ENCODE measurements around the gene EIF2A. TPM values are rescaled to one million over a fixed set of nuclear protein-coding genes. Genes with fewer than 3 reads are reported as not detected.

The EIF2A gene
- total and polyA plus RNA-seq, 9 of the 15 experiments (the other 6 are each of a cell fraction or from before 2014, with no cell fraction given), result 106 to 192 (median 168) TPM

DNA sequence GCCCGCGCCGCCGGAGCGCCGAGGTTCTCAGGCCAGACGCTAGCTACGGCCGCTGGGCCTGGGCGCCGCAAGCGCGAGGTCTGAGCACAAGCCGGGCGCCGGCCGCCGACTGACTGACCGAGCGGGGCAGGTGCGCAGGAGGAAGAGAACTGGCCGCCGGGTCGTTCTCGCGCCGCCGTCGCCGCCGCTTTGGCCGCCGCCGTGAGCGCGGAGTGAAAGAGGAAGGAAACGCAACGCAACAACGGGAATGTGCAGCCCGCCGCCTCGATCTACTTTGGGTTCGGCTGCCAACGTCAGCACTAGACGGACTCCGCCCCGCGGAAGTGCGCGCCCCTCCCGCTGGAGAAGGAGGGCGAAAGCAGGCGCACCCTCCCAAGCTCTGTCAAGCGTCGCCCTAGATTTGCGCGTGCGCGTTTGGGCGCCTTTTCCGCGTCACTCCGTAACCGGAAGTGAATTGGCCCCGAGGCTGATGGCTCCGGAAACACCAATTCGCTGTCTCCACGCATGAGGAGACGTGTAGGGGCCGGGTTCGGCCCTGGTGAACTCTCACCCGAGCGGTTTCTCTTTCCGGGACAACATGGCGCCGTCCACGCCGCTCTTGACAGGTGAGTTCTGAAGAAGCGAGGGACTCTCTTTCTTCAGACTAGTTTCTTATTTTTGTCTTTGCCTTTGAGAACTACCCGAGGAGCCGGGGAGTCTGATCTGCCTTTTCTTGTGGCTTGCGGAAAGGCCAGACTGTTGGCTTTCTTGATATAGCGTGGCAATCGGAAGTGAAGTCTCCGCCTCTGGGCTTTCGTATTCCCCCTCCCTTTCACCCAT, at the start of gene EIF2A, which contains the start of gene SERP1 (continued):
- no peak for TF ChIP-seq HNRNPK (IDR thresholded peaks at IDR 0.05; ENCODE audit: low read depth, low read length, poor library complexity, severe bottlenecking)
- no peak for TF ChIP-seq POLR3A (IDR thresholded peaks at IDR 0.05; ENCODE audit: borderline replicate concordance, extremely low read depth, insufficient read depth, insufficient read length)
- TF ChIP-seq TARDBP (IDR thresholded peaks at IDR 0.05), result peak; percentile 16; the same call in 1 of the 2 replicates
- no peak for TF ChIP-seq CREB5 (CRISPR knock-in tag; IDR thresholded peaks at IDR 0.05)
- no peak for TF ChIP-seq CBFA2T3 (IDR thresholded peaks at IDR 0.05)
- TF ChIP-seq, protein P1, sequence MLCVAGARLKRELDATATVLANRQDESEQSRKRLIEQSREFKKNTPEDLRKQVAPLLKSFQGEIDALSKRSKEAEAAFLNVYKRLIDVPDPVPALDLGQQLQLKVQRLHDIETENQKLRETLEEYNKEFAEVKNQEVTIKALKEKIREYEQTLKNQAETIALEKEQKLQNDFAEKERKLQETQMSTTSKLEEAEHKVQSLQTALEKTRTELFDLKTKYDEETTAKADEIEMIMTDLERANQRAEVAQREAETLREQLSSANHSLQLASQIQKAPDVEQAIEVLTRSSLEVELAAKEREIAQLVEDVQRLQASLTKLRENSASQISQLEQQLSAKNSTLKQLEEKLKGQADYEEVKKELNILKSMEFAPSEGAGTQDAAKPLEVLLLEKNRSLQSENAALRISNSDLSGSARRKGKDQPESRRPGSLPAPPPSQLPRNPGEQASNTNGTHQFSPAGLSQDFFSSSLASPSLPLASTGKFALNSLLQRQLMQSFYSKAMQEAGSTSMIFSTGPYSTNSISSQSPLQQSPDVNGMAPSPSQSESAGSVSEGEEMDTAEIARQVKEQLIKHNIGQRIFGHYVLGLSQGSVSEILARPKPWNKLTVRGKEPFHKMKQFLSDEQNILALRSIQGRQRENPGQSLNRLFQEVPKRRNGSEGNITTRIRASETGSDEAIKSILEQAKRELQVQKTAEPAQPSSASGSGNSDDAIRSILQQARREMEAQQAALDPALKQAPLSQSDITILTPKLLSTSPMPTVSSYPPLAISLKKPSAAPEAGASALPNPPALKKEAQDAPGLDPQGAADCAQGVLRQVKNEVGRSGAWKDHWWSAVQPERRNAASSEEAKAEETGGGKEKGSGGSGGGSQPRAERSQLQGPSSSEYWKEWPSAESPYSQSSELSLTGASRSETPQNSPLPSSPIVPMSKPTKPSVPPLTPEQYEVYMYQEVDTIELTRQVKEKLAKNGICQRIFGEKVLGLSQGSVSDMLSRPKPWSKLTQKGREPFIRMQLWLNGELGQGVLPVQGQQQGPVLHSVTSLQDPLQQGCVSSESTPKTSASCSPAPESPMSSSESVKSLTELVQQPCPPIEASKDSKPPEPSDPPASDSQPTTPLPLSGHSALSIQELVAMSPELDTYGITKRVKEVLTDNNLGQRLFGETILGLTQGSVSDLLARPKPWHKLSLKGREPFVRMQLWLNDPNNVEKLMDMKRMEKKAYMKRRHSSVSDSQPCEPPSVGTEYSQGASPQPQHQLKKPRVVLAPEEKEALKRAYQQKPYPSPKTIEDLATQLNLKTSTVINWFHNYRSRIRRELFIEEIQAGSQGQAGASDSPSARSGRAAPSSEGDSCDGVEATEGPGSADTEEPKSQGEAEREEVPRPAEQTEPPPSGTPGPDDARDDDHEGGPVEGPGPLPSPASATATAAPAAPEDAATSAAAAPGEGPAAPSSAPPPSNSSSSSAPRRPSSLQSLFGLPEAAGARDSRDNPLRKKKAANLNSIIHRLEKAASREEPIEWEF (CRISPR knock-in tag; IDR thresholded peaks at IDR 0.05), result no peak
- peak; percentile 97 to 98 for TF ChIP-seq MAZ (CRISPR knock-in tag; conservative IDR thresholded peaks at IDR 0.05 in 1 of 2, IDR thresholded peaks at IDR 0.05 in 1 of 2)
- no peak for TF ChIP-seq PHTF2 (CRISPR knock-in tag; IDR thresholded peaks at IDR 0.05)
- TF ChIP-seq ADNP (tag; IDR thresholded peaks at IDR 0.05), result no peak
- no peak for TF ChIP-seq ZZZ3 (IDR thresholded peaks at IDR 0.05)
- TF ChIP-seq ZBTB12 (CRISPR knock-in tag; IDR thresholded peaks at IDR 0.05), result peak; percentile 98
- TF ChIP-seq ZBTB11 (CRISPR knock-in tag; IDR thresholded peaks at IDR 0.05), result peak; percentile 72 to 97 (median 76); a peak in 5 of 6 replicates
- no peak for TF ChIP-seq HDAC6 (IDR thresholded peaks at IDR 0.05; ENCODE audit: low read depth, low read length)
